GM18870 (cell line): ENCODE measurements around the gene GJB6.

Experiments used
- ATAC-seq: cut with Tn5 transposase; IDR thresholded peaks from one replicate; pipeline ENCODE4 v1.9.1; 2021; ENCODE audit warnings: moderate library complexity; ENCODE audit not compliant: unreplicated experiment

GJB6 gene

DNA sequence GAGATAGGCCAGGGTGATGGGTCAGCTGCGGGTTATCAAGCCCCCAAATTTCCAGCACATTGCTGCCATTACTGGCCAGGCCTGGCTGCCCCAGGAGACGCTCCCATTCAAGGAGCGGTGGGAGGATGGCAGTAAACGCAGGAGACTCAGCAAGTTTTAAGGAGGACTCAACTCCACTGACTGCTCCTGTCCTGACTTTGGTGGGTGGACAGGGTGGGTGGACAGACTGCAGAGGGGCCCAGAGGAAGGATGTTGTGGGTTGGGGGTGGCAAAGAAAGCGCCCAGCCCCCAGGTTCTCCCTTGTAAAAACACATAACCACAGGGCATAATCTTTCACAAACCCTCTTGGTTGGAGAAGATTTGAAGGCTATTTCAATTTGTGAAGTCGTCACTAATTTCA lies 4.4 kb downstream of the GJB6 start:
- no peak for ATAC-seq

- ATAC-seq = no peak
Measured at GRCh38 chr13:20227288-20227687, 4.8 kb downstream of the GJB6 start.

GRCh38 chr13:20222553-20222952 lies 9.6 kb downstream of the GJB6 start:
- no peak for ATAC-seq

DNA sequence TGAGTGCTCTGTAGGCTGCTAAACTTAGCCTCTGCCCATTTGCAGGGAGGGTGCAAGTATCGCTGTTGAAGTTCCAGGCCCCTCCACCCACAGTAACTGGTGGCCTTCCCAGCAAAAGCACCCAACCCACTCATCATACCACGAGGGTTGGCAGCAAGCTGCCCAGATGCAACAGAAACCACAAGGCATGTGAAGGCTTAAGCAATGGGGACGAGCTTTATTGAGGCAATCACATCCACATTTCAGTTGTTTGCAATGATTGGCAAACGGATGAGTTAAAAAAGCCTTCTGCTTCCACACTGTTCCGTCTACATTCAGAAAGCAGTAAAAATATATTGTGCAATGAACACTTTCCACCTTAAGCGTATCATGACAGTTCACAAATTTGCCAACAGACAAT lies 10.3 kb downstream of the GJB6 start:
- ATAC-seq = no peak

GRCh38 chr13:20219577-20219976 lies 12.5 kb downstream of the GJB6 start:
- peak; percentile 99 for ATAC-seq

DNA sequence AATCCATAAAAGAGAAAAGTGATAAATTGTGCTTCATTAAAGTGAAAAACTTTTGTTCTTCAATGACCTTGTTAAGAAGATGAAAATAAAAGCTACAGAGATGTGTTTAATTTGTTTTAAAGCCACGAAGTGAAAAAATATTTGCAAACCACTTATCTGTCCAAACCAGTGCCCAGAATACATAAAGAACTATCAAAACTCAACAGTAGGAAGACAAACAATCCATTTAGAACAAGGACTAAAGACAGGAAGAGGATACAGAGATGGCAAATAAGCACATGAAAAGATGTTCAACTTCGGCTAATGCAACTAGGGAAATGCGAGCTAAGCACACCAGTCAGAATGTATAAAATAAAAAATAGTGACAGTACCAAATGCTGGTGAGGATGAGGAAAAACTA lies 15.0 kb downstream of the GJB6 start:
- ATAC-seq = no peak

GRCh38 chr13:20209948-20210347 lies 22.2 kb downstream of the GJB6 start:
- ATAC-seq = no peak

DNA sequence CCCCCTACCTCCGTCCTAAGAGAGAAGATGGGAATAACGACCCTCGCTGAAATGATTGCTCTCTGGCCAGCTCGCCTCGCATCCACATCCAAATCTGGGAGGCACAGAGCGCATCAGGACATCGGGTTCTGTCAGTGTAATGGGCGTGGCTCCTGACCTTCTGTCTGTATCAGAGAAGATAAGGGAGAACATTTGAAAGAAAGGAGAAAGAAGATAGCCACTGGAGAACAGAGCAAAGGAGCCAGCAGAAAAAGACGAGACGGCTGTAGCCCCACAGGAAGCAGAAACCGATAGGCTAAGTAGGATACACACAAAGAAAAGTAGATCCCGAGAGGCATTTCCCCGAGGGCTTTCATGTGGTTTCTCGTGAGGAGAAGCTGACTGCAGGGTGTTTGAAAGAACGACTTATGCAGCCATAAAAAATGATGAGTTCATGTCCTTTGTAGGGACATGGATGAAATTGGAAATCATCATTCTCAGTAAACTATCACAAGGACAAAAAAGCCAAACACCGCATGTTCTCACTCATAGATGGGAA lies 25.4 kb downstream of the GJB6 start:
- ATAC-seq = no peak

DNA sequence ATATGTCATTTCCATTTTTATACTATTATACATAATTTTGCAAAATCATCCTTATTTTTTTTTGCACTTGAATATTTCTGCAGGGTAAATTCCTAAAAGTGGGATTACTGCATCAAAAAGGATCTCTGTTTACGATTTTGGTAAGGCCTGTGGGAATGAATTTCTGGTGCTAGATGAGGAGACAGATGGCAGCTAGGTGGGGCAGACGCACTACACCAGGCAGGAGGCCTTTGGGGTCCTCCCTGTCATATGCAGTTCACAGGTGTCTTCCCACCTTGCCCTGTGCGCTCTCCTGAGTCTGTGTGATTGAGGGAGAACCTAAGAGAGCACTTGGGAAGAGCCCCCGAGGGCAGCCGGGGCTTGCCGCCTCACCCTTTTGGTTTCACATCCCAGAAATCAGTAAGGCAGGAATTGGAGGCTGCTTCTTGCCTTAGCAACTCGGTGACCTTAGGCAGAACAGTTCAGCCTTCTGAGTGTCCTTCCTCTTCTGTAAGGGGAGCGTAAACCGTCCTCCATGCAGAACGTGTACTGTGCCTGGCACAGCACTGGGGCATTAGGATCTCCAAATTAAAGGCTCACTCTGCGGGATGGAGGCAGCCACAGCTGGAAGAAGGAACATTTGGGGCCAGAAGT lies 25.9 kb downstream of the GJB6 start:
- no peak for ATAC-seq

- ATAC-seq = no peak
Measured at GRCh38 chr13:20198781-20199180, 33.3 kb downstream of the GJB6 start.

- no peak for ATAC-seq
Measured at GRCh38 chr13:20197361-20197834, 34.7 kb downstream of the GJB6 start.

DNA sequence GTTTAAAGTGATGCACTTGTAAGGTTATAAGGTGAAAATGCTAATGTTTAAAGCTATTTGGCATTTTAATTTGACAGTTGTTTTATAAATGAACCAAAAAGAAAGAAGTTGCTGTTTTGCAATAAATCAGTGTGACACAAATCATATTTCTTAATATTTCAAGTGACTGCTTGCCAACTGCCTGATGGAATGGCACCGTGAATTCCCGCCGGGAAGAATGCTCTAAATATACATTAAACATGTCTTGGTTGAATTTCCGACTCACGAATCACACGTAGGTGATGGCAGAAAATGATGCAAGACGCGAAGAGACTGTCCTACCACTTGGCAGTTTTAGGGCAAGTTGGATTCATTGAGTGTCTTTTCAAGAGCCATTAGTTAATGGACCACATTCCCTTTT lies 36.3 kb downstream of the GJB6 start:
- ATAC-seq = no peak

DNA sequence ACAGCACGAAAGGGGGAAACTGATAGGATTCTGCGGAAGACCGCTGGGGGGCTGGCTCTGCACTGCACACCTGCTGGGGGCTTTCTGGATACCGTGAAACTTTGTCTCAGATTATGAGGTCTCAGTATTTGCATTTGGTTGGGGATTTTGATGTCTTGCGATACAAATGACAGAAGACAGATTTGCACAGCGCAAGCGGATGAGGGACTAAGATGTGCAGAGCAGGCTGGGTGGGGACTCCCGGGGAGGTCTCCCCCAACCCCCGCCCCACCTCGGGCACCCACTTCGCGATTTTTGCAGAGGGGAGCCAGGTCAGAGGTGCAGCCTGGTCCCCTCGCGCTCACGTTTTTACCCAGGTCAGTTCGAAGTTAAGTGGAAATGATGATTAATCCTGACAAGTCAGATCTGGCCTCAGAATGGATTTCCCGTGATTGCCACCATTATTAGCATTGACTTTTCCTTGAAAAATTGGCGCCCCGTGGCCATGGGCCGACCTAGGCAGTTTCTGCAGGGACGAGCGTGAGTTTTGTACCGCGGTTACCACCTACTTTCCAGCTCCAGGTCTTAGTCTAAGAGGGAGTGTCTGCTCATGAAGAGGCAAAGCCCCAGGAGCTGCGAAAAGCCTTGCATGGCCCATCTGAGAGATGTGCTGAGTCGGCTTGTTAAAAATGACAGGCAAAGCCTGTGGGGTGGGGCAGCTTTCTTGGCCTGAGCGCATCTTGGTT lies 38.0 kb downstream of the GJB6 start:
- ATAC-seq = peak; percentile 56

DNA sequence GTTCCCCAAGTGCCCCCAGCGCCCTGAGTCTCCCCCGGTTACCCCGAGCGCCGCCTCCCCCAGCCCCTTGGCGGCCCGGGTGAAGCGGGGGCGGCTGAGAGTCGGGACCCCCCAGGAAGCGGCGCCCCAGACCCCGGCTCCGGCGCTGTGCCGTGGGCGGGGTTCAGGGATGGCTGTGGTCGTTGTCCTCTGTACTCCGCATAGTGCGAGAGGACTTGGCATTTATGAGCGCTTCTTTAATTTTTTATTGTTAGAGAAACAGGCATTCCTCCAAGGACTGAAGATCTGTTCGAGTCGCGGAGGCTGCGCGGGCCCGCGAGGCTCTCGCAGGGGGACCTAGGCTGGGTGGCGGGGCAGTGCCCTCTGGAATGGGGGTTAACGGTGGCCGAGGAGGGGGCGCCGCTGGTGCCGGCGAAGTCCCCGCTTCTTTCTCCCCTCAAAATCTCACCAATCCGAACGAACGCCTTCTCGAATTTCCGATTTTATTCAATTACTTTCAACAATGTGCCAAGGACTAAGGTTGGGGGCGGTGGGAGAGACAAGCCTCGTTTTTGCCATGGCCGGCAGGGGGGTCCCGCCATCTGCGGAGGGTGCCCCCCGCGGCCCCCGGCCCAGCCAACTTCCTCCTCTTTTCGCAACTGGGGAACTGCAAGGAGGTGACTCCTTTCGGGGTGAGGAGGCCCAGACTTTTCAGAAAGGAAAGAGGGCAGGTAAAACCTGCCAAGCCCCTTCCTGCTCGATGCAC lies 38.8 kb downstream of the GJB6 start:
- no peak for ATAC-seq

- no peak for ATAC-seq
Measured at GRCh38 chr13:20192836-20193161, 39.3 kb downstream of the GJB6 start, which contains the start of gene GJB2. TSS of gene GJB2 (minus strand) at chr13:20192938. CDS start at chr13:20189581, 3,357 bp downstream.

DNA sequence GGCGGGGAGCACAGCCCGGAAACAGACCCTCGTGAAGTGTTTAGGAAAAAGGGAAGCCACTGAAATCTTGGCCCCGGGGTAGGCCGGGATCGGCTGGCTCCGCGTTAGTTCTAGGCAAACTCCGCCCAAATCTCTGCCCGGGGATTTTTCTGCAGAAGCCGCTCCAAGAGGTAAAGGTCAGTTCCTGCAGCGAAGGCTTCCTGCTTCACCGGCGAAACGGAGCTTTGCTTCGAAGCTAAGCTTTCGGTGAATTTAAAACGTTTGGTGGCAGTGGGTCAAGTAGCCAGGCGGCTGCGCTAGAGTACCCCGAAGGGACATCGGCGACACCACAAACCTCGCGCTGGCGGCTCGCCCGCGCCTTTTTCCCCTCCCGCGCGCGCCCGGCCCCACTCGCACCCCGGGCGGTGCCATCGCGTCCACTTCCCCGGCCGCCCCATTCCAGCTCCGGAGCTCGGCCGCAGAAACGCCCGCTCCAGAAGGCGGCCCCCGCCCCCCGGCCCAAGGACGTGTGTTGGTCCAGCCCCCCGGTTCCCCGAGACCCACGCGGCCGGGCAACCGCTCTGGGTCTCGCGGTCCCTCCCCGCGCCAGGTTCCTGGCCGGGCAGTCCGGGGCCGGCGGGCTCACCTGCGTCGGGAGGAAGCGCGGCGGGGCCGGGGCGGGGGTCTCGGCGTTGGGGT lies 39.8 kb downstream of the GJB6 start:
- ATAC-seq = no peak

DNA sequence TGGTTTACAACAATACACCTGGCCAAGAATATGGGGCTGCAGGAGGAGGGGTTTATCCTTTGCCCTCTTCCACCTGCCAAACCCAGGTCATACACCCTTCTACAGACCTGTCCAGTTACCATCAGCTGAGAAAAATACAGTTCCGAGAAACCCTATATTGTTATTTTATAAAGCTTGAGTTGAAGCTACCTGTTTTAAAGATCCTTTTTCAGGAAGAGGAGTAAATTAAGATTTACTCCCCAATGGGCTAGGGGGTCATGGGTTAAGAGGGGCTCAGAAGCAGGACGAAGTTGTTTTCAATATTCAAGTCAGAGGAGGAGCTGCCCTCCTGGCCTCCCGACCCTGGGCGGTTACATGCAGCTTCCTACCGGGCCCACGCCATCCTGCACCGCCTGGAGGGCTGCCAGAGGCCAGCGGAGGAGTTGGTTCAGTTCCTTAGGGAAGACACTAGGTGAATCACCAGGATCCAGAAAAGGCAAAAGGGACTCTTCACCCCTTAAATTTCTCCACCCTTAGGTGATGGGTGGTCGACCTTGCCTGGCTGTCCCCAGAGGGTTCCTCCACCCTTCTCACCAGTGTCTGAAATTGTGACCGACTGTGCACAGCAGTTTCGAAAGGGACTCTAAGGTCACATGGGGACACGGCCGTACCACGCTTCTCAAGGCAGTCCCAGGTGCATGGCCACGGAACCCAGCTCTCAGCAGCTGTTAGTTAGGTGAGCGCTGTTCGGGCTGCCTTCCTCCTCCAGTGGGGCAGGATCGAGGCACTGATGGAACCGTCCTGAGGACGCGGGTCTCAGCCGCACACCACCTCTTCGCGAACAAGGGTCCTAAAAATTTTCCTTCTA lies 40.6 kb downstream of the GJB6 start:
- ATAC-seq = no peak

GRCh38 chr13:20190481-20191310 lies 41.4 kb downstream of the GJB6 start:
- ATAC-seq = no peak

GRCh38 chr13:20190076-20190475 lies 42.0 kb downstream of the GJB6 start:
- ATAC-seq = no peak
